NCI-H1436 treated with DMSO at 0.1 percent for 48 hours (cell line): ENCODE results near the gene TAF10.

Experiments used
- DNase-seq: peaks from one replicate; lab custom pipeline; 2025; lab: John Stamatoyannopoulos, UW

Gene TAF10

GRCh38 chr11:6640985-6641701 is 29.1 kb upstream of the TAF10 start:
- DNase-seq = no peak

DNA sequence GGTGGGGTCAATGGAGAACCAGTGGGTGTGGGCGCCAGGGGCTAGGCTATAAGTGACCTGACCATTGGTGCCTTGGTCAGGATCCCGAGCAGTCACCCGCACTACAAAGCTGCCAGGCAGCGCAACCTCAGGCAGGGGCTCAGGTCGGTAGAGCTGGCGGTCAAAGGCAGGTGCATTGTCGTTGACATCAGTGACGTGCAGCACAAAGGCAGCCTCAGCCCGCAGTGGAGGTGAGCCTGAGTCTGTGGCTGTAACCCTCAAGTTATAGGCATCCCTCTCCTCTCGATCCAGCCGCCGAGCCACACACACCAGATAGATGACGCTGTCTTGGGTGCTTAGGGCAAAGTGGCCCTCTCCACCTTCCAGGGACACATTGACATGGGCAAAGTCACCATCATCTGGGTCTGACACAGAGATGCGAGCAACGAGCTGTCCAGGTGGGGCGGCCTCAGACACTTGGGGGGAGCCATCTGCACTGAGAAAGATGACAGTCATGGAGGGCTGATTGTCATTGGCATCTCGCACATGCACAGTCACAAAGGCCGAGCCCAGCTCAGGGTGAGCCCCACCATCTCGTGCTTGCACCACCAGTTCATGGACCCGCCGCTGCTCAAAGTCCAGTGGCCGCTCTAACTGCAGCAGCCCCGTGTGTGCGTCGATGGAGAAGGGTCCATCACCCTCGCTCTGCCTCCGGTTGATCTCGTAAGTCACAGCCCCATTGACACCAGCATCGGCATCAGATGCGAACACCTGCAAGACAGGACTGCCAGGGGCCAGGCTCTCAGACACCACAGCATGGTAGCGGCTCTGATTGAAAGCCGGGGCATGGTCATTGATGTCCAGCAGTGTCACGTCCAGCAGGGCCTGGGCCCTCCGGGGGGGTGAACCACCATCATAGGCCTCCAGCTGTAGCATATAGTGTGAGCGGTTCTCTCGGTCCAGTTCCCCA is 28.3 kb upstream of the TAF10 start:
- no peak for DNase-seq

- no peak for DNase-seq
These were observed 26.4 kb upstream of the TAF10 start for GRCh38 chr11:6638429-6638828.

- DNase-seq = no peak
These were observed 25.9 kb upstream of the TAF10 start for GRCh38 chr11:6637871-6638270.

DNA sequence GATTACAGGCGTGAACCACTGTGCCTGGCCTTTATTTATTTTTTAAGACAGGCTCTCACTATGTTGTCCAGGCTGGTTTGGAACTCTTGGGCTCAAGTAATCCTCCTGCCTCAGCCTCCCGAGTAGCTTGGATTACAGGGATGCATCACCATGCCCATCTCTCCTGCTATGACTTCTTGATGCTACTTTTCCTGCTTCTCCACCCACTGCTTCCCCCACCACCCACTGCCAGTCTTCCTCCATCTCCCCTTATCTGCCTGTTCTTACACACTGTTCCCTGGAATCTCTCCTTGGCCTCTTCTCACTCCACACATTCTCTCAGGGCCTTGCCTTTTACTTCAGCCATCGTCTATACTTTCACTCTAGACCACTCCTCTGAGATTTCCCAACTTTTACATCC is 24.5 kb upstream of the TAF10 start:
- no peak for DNase-seq

GRCh38 chr11:6635082-6635932 is 23.3 kb upstream of the TAF10 start:
- DNase-seq = no peak

- no peak for DNase-seq
These were observed 22.5 kb upstream of the TAF10 start for GRCh38 chr11:6634534-6634933.

GRCh38 chr11:6633422-6634408 is 21.7 kb upstream of the TAF10 start:
- DNase-seq = no peak

DNA sequence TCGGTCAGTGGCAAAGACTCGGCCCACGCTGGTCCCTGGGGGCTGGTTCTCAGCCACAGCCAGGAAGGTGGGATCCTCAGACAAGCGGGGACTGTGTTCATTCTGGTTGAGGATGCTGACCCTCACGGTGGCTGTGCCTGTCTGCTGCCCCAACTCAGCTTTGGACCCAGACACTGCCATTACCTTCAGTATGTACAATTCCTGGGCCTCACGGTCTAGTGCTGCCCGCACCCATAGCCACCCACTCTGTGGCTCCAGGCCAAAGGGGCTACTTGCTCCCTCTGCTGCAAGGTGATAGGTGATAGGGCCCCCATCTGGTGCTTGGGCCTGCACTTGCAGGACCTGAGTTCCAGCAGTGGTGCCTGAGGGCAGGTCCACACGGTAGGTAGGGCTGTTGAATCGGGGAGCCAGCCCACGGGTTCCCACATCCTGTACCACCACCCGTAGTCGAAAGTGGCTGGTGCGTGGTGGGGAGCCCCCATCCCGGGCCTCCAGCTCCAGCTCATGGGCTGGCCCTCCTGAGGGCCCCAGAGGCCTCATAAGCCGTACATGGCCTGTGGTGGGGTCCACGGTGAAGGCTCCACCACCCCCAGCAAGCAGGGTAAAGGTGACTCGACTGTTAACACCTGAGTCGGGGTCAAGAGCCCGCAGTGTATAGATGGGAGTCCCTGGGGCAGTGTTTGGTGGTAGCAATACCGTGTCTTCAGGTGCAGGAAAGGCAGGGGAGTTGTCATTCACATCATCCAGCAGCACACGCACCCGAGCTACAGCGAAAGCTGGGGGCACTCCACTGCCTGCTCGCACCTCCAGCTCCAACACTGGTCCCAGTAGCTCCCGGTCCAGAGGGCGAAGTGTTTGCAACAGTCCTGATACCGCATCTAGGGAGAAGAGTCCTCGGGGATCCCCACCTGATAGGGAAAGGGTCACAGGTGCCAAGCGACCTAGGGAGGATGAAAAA is 20.4 kb upstream of the TAF10 start:
- no peak for DNase-seq

DNA sequence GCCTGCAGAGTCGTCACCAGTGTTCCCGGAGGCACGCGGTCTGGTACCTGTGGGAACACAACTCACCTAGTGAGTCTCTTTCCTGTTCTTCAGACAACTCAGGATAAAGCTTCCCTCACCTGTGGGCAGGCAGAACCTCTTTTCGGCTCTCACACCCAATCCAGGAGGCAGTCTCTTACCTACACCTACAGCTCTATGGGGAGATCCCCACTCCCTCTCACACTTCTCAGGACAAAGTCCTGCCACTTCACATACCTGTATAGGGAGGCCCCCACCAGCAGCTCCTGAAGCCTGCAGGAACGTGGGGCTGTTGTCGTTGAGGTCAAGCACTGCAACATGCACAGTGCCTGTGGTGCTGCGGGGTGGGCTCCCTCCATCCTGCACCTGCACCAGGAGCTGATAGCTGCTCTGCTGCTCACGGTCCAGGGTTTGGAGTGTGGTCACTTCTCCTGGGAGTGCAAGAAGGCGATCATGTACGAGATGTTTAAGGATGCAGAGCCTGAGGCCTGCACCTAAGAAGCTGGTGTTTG is 19.4 kb upstream of the TAF10 start:
- no peak for DNase-seq

DNA sequence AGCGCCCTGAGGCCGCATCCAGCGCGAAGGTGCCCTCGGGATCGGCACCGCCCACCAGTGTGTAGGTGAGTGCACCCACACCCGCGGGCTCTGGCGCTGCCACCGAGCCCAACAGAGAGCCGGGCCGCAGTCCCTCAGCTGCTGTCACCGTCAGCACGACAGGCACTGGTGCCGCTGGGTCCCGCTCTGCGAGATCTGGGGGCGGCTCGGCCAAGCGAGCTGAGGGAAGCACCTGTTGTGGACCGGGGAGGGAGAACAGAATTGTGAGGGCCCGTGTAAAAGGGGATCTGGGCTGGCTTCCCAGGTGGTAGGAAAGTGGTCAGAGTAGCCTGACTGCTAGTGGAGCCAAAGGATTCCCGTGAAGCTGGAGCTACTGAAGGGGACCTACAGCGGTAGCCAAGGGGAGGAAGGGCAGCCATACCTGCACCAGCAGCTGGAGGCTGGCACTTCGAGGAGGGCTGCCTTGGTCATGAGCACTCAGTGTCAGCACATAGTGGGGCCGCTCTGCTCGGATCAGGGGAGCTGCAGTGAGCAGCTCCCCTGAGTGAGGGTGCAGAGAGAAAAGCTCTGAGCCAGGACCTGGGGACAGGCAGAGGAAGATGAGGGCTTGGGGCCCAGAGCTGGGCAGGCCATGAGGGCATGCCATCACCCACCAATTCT is 18.7 kb upstream of the TAF10 start:
- DNase-seq = no peak

DNA sequence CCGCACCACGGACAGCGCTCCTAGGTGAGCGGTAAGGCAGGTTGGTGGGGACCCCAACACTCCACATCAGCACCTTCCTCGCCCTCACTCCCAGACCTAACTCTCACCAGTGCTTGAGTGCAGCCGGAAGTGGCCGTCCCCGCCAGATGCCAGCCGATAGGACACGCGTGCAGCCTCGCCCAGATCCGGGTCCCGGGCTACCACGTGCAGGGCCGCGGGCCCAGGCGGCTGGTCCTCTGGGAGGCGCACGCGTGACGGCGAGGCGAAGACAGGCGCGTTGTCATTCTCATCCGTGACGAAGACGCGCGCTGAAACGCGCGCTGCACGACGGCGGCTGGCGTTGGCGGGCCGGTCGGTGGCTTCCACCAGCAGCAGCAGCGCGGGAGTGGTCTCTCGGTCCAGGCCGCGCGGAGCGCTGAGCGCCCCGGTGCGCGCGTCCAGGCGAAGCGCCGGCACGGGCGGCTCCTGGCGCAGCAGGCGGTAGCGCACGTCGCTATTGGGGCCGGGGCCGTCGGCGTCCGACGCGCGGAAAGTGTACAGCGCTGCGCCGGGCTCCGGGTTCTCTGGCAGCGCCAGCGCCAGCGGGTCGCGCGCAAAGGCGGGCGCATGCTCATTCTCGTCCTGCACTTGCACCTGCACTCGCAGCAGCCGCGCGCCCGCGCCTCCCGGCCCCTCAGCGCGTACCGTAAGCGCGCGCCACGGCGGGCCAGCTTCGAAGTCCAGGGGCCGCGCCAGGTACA is 18.0 kb upstream of the TAF10 start:
- no peak for DNase-seq

GRCh38 chr11:6629573-6629891 is 17.5 kb upstream of the TAF10 start:
- DNase-seq = no peak

- DNase-seq = no peak
These were observed 16.5 kb upstream of the TAF10 start for GRCh38 chr11:6628526-6628925.

DNA sequence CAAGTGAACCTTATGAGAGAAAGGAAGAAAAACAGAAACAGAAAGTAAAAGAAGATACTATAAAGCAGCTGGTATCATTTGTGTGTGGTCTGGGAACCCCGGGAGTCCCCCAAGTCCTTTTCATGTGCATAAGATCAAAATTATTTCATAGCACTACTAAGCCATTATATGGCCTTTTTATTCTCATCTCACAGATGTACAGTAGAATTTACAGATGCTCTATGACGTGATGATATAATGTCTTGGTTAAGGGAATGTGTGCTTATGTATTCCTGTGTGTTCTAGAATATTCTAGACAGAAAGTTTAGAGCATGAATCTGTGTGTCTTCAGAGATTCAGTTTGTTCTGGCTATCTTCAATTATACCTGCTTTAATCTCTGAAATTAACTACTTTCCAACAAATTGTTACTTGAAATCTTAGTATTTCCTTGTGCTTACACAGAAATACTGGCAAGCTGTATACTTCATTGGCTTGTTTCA is 15.8 kb upstream of the TAF10 start:
- DNase-seq = no peak

DNA sequence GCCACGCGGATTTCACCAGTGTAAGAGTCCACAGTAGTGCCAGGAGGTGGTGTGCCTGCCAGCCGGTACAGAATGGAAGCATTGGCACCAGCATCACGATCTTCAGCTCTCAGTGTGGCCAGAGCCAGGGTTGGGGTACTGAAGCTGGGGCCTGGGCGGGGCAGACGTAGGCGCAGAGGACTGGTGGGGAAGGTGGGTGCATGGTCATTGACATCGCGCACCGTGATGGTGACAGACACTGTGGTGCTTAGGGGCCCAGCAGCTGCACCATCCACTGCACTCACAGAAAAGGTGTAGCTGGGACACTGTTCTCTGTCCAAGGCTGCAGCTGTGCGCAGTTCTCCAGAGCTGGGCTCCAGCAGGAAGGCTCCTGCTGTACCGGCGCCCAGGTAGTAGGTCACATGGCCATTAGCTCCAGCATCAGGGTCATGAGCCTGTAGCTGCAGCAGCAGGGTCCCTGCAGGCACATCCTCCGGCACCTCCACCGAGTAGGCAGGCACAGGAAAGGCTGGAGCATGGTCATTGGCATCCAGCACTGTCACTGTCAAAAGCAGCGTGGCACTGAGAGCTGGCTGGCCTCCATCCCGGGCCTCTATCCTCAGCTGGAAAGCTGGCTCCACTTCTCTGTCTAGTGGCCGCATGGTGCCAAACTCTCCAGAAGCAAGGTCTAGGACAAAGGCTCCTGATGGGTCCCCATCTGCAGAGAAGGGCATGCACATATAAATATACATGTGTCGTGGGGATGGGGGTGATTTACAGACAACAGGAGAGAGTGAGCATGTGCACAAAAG is 15.2 kb upstream of the TAF10 start:
- DNase-seq = no peak

- no peak for DNase-seq
These were observed 13.9 kb upstream of the TAF10 start for GRCh38 chr11:6625832-6626420.
